ENCODE measurements around the gene FEZF1.

- TF ChIP-seq EZH2 (IDR thresholded peaks at IDR 0.05; ENCODE audit: borderline replicate concordance, low read depth, low read length, poor library complexity, severe bottlenecking), result no peak
- TF ChIP-seq CTCF (conservative IDR thresholded peaks at IDR 0.05; ENCODE audit: low read depth, low read length), result no peak
These were observed 47.5 kb downstream of the FEZF1 start for GRCh38 chr7:122257056-122257455.

Data from A673 (cell line).